Retinal pigment epithelial cell (primary cell): ENCODE measurements around the gene SLC31A1.
"Not testable (repeated sequence)": the region's sequence is repeated elsewhere in the genome, so short reads cannot be mapped to it uniquely, and the experiment has no call there.

Experiments used
- DNase-seq: peaks from one replicate; pipeline ENCODE4 v3.0.0-alpha.2; 2010; ENCODE audit warnings: low read depth
- H3K4me3 ChIP-seq: 2 replicates; pipeline ENCODE4 v1.5.1; 2011; ENCODE audit warnings: mild to moderate bottlenecking, low read length, control low read depth, moderate library complexity
- TF ChIP-seq, protein P1 (sequence below): conservative IDR thresholded peaks from 2 replicates; pipeline ENCODE4 v1.5.1; 2011; ENCODE audit warnings: low read depth, low read length, control low read depth, inconsistent platforms

SLC31A1 gene

DNA sequence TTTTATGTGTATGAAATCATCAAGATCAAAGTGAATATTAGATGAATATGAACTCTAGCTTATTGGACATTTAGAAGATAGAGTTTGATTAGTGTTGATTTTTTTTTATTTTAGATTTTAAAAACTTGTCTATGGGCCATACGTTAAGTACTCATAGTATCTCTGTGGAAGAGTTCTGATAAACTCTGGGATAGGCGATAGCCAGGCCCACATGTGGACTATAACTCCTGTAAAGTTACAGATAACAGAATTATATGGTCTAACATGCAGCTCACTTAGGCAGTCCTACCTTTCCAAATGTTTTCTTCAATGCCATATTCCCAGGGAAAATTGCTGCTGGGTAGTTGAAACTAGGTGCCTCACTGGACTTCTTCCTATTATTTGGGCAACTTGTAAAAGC lies 10.4 kb downstream of the SLC31A1 start:
- H3K4me3 ChIP-seq: no peak overlapping the region
- TF ChIP-seq, protein P1, sequence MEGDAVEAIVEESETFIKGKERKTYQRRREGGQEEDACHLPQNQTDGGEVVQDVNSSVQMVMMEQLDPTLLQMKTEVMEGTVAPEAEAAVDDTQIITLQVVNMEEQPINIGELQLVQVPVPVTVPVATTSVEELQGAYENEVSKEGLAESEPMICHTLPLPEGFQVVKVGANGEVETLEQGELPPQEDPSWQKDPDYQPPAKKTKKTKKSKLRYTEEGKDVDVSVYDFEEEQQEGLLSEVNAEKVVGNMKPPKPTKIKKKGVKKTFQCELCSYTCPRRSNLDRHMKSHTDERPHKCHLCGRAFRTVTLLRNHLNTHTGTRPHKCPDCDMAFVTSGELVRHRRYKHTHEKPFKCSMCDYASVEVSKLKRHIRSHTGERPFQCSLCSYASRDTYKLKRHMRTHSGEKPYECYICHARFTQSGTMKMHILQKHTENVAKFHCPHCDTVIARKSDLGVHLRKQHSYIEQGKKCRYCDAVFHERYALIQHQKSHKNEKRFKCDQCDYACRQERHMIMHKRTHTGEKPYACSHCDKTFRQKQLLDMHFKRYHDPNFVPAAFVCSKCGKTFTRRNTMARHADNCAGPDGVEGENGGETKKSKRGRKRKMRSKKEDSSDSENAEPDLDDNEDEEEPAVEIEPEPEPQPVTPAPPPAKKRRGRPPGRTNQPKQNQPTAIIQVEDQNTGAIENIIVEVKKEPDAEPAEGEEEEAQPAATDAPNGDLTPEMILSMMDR: no peak
- DNase-seq: no peak

DNA sequence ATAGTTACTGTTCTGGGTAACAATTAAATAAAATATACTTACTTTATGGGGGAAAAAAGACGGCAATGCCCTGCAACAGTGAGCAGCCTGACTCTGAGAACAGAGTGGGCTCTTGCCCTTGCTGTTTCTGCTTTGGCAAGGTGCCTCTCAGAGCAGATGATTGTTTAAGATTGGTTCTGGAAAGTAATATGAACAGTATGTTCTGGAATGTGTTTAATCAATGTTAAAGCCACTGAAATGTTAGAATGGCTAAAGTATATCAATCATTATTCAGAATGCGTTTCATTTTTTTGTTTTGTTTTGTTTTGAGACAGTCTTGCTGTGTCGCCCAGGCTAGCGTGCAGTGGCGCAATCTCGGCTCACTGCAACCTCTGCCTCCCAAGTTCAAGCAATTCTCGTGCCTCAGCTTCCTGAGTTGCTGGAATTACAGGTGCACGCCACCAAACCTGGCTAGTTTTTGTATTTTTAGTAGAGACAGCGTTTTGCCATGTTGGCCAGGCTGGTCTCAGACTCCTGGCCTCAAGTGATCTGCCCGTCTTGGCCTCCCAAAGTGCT lies 14.4 kb downstream of the SLC31A1 start:
- not testable (repeated sequence) for DNase-seq, H3K4me3 ChIP-seq

DNA sequence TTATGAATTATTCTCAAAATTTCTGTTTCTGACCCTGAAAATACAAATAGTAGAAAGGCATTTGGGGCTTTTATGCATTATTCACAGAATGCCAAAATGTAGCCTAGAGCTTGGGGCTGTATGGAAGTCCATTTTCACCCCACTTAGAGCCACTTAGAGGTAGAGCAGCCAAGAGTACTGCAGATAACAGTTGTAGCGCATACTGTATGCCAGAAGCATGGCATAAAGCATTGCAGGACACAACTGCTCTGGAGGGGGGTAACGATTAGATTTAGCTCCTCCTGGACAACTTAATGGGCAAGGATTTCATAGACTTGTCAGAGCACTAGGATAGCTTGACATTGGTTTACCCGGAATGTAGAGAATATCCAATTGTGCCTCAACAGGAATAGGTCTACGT lies 15.7 kb downstream of the SLC31A1 start:
- DNase-seq: no peak
- H3K4me3 ChIP-seq: no peak overlapping the region
- TF ChIP-seq, protein P1: no peak

DNA sequence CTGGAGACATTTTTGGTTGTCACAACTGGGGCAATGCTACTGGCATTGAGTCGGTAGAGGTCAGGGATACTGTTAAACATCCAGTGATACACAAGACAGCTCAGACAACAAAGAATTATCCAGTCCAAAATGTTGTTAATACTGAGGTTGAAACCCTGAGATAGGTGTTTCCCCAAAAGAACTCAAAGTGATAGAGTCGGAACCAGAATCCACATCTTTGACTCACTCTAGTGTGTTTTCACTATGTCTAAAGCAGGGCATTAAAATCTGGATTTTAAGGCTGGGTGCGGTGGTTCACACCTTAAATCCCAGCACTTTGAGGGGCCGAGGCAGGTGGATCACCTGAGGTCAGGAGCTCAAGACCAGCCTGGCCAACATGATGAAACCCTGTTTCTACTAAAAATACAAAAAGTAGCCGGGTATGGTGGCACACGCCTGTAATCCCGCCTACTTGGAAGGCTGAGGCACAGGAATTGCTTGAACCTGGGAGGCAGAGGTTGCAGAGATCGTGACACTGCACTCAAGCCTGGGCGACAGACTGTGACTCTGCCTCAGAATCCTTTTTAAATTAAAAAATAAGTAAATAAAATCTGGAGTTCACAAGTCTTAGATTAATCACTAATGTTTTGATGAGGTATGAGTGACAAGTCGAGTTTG lies 17.0 kb downstream of the SLC31A1 start:
- TF ChIP-seq, protein P1: no peak
- H3K4me3 ChIP-seq: no peak overlapping the region
- no peak for DNase-seq

DNA sequence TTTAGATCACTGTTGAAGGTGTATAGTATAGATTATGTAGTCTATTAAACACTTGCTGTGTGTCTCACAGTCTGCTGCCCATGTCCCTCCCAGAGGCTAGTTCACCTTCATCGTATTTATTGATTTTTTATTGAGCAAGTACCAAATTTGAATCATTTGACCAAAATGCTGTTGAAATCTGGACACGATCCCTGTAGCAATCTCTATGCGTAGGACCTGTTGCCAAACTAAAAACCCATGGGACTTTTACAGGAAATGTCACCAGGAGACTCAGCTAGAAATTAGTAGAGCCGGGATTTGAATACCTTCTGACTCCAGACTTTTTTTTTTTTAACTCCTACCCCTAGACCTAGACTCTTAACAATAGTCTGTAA lies 17.5 kb downstream of the SLC31A1 start:
- no peak for DNase-seq
- TF ChIP-seq, protein P1: no peak
- H3K4me3 ChIP-seq: no peak overlapping the region

DNA sequence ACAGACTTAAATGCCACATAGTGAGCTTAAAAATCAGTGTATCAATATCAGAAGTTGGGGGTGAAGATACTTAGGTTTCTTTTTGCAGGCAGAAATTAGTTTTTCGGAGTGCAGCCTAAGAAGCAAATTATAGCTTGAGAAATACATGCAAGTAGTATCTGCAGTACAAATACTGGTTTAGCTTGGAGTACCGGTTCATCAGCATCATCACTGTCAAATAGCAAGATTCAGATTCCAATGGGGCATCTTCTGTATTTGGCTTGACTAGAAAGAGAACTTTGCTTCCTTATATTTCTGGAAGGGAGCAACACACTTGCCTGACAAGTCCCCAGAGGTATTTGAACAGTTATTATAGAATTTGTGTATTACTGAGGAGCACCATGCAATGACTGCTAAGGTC lies 19.8 kb downstream of the SLC31A1 start:
- TF ChIP-seq, protein P1: no peak
- DNase-seq: no peak
- no peak overlapping the region for H3K4me3 ChIP-seq

DNA sequence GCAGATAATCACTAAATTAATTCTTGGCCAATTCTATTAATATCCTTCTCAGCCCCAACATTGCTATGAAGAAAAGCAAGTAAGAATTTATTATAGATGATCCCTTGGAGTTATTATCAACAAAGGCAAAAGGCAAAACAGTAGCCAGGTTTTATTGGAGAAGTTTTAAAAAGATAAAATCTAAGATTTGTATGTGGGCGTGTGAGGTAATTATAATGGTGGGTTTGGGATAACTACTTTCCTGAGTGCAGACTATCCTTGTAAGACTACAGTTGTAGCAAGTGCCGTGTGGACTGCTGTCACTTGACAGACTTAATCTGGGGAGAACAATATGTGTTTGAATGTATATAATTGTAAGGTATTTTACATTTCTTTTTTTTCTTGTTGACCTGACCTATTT lies 23.2 kb downstream of the SLC31A1 start:
- DNase-seq: no peak
- TF ChIP-seq, protein P1: no peak
- H3K4me3 ChIP-seq: no peak overlapping the region
